A549 (cell line): ENCODE data around the gene ARHGEF6. TPM values are rescaled to one million over a fixed set of nuclear protein-coding genes. Genes with fewer than 3 reads are reported as not detected.

ENCODE experiments used
- ATAC-seq, 2 experiments: fragments of 200-7000 bp in 1 of 2; fragments of >200 bp in 1 of 2; cut with Nextera tagmentation in 1 of 2; cut with Tn5 transposase in 1 of 2; 3 replicates each; pipeline versions ENCODE4 v1.8.0 to v1.9.1; 2018 to 2020; ENCODE audit warnings: mild to moderate bottlenecking in 1 of 2, moderate library complexity in 1 of 2
- CTCF ChIA-PET: fragments of 300-600 bp; sonication (Branson Sonifier 250); formaldehyde crosslinking; extraction: SDS; loops from one replicate; lab custom pipeline; 2021; ENCODE audit warnings: antibody characterized with exemption, inconsistent platforms; lab: Yijun Ruan, JAX
- POLR2A ChIA-PET: fragments of 350-600 bp; formaldehyde crosslinking; extraction: SDS; loops from one replicate; lab custom pipeline; 2021; ENCODE audit warnings: antibody characterized with exemption, inconsistent platforms; lab: Yijun Ruan, JAX
- DNase-seq, 2 experiments: peaks; one replicate each; pipeline versions ENCODE4 v3.0.0 to v3.0.0-alpha.2; 2011 to 2016; ENCODE audit warnings: low read depth in 1 of 2, low spot score in 1 of 2
- FAIRE-seq: peaks from 2 replicates; lab custom pipeline; 2011; peaks lifted over from hg19 to GRCh38; lab: Jason Lieb, UNC
- H3K27ac ChIP-seq, 2 experiments: fragments of >200 bp; sonication (Bioruptor Twin); formaldehyde crosslinking; 3 replicates each; pipeline ENCODE4 v1.5.1; 2016 to 2017
- H3K4me1 ChIP-seq: fragments of >200 bp; sonication (Bioruptor Twin); formaldehyde crosslinking; 3 replicates; pipeline ENCODE4 v1.6.1; 2016
- H3K4me2 ChIP-seq: fragments of >200 bp; sonication (Bioruptor Twin); formaldehyde crosslinking; 3 replicates; pipeline ENCODE4 v1.6.1; 2016
- H3K4me3 ChIP-seq: fragments of >200 bp; sonication (Bioruptor Twin); formaldehyde crosslinking; 3 replicates; pipeline ENCODE4 v1.5.1; 2016
- H3K9me3 ChIP-seq: fragments of >200 bp; sonication (Bioruptor Twin); formaldehyde crosslinking; 3 replicates; pipeline ENCODE4 v1.6.1; 2016
- BHLHE40 ChIP-seq: IDR thresholded peaks from 2 replicates; pipeline ENCODE4 v1.6.1; 2012; ENCODE audit warnings: low read depth, low read length, inconsistent platforms
- CBX2 ChIP-seq: fragments of 200-600 bp; sonication (generic); IDR thresholded peaks from 2 replicates; pipeline ENCODE4 v1.6.1; 2016; ENCODE audit warnings: low read depth, mild to moderate bottlenecking, borderline replicate concordance
- CEBPB ChIP-seq, 2 experiments: fragments of >200 bp in 1 of 2; sonication (Bioruptor Twin) in 1 of 2; formaldehyde crosslinking in 1 of 2; IDR thresholded peaks; 2 replicates each; pipeline ENCODE4 v1.6.1; 2012 to 2016
- CHD2 ChIP-seq: fragments of 150-350 bp; IDR thresholded peaks from 2 replicates; pipeline ENCODE4 v1.6.1; 2014; ENCODE audit warnings: low read length; ENCODE audit not compliant: partially characterized antibody
- CHD4 ChIP-seq: fragments of 200-600 bp; sonication (generic); IDR thresholded peaks from 2 replicates; pipeline ENCODE4 v1.6.1; 2016; ENCODE audit warnings: antibody characterized with exemption, mild to moderate bottlenecking, borderline replicate concordance
- EP300 ChIP-seq, 2 experiments: fragments of >200 bp; sonication (Bioruptor Twin); formaldehyde crosslinking; IDR thresholded peaks; 2 replicates in 1 of 2; 3 replicates in 1 of 2; pipeline ENCODE4 v1.6.1; 2016 to 2017
- ESRRA ChIP-seq: fragments of 150-350 bp; IDR thresholded peaks from 2 replicates; pipeline ENCODE4 v1.6.1; 2014; ENCODE audit warnings: mild to moderate bottlenecking, low read length, borderline replicate concordance
- GATA3 ChIP-seq: IDR thresholded peaks from 2 replicates; pipeline ENCODE4 v1.6.1; 2012; ENCODE audit warnings: borderline replicate concordance
- HEYL ChIP-seq: fragments of 250-450 bp; sonication (Bioruptor Pico); IDR thresholded peaks from 2 replicates; pipeline ENCODE4 v1.8.0; 2021; ENCODE audit warnings: mild to moderate bottlenecking, moderate library complexity
- HOXB5 ChIP-seq: fragments of 250-450 bp; sonication (Bioruptor Pico); IDR thresholded peaks from 2 replicates; pipeline ENCODE4 v1.5.0; 2020; ENCODE audit warnings: mild to moderate bottlenecking, moderate library complexity
- JUNB ChIP-seq: fragments of >200 bp; sonication (Bioruptor Twin); formaldehyde crosslinking; IDR thresholded peaks from 2 replicates; pipeline ENCODE4 v1.6.1; 2016
- KDM1A ChIP-seq: fragments of 200-600 bp; sonication (generic); IDR thresholded peaks from 2 replicates; pipeline ENCODE4 v1.6.1; 2016; ENCODE audit warnings: low read depth, mild to moderate bottlenecking
- KDM5A ChIP-seq: fragments of 200-600 bp; sonication (generic); IDR thresholded peaks from 2 replicates; pipeline ENCODE4 v1.6.1; 2016; ENCODE audit warnings: antibody characterized with exemption, mild to moderate bottlenecking
- MAZ ChIP-seq: fragments of 150-350 bp; IDR thresholded peaks from 2 replicates; pipeline ENCODE4 v1.6.1; 2014; ENCODE audit warnings: antibody characterized with exemption, low read depth, low read length, borderline replicate concordance
- MYC ChIP-seq: IDR thresholded peaks from 2 replicates; pipeline ENCODE4 v1.6.1; 2012; ENCODE audit warnings: mild to moderate bottlenecking, inconsistent platforms, low read length, improper control_type of control experiment, borderline replicate concordance
- NFE2L2 ChIP-seq: fragments of 150-350 bp; conservative IDR thresholded peaks from 2 replicates; pipeline ENCODE4 v1.6.1; 2014; ENCODE audit warnings: low read length
- RARB ChIP-seq: fragments of 250-450 bp; sonication (Bioruptor Pico); IDR thresholded peaks from 2 replicates; pipeline ENCODE4 v1.8.0; 2021; ENCODE audit warnings: mild to moderate bottlenecking, moderate library complexity
- RFX5 ChIP-seq: fragments of 450-650 bp; IDR thresholded peaks from 2 replicates; pipeline ENCODE4 v1.7.1; 2014; ENCODE audit warnings: antibody characterized with exemption, mild to moderate bottlenecking, moderate library complexity
- RNF2 ChIP-seq: fragments of 200-600 bp; sonication (generic); IDR thresholded peaks from 2 replicates; pipeline ENCODE4 v1.6.1; 2016; ENCODE audit warnings: low read depth, mild to moderate bottlenecking, antibody characterized with exemption, moderate library complexity, borderline replicate concordance
- SMC3 ChIP-seq: fragments of >200 bp; sonication (Bioruptor Twin); formaldehyde crosslinking; IDR thresholded peaks from 3 replicates; pipeline ENCODE4 v1.6.1; 2018; ENCODE audit warnings: inconsistent platforms
- SREBF2 ChIP-seq: fragments of 450-650 bp; IDR thresholded peaks from 2 replicates; pipeline ENCODE4 v1.6.1; 2014; ENCODE audit warnings: mild to moderate bottlenecking, moderate library complexity
- TP53 ChIP-seq: fragments of 250-450 bp; sonication (Bioruptor Pico); IDR thresholded peaks from 2 replicates; pipeline ENCODE4 v1.5.0; 2021; ENCODE audit warnings: mild to moderate bottlenecking, moderate library complexity
- ZC3H11A ChIP-seq: fragments of 450-650 bp; IDR thresholded peaks from 2 replicates; pipeline ENCODE4 v1.6.1; 2014; ENCODE audit warnings: antibody characterized with exemption, mild to moderate bottlenecking
- ZSCAN20 ChIP-seq: fragments of 250-450 bp; sonication (Bioruptor Pico); IDR thresholded peaks from 2 replicates; pipeline ENCODE4 v1.8.0; 2022; ENCODE audit warnings: mild to moderate bottlenecking, moderate library complexity
- WGBS: methylation state at CpG from one replicate; pipeline ENCODE4 v1.1.6; 2017; ENCODE audit errors: missing lambda C conversion rate; 5-methylcytosine and 5-hydroxymethylcytosine counted together
- polyA plus RNA-seq, 4 experiments: library from polyadenylated mRNA; depleted of rRNA in 3 of 4; stranded (reverse); fragments of >200 nt; fragmentation: RNase III in 1 of 4; extraction: RNeasy Plus Mini Kit Qiagen cat#74134 plus additional on column Dnase treatment in 1 of 4; gene quantifications; 2 replicates in 3 of 4; 3 replicates in 1 of 4; pipeline ENCODE4 v1.2.3, GENCODE V29; 2011 to 2017
- TF ChIP-seq, protein P1 (sequence below): fragments of 250-450 bp; sonication (Bioruptor Pico); IDR thresholded peaks from 2 replicates; pipeline ENCODE4 v1.5.0; 2020; ENCODE audit warnings: low read depth, mild to moderate bottlenecking, moderate library complexity
- TF ChIP-seq, protein P2 (sequence below): fragments of >200 bp; sonication (Bioruptor Twin); formaldehyde crosslinking; IDR thresholded peaks from 2 replicates; pipeline ENCODE4 v1.6.1; 2016
- TF ChIP-seq, protein P3 (sequence below): IDR thresholded peaks from 2 replicates; pipeline ENCODE4 v1.6.1; 2012
- TF ChIP-seq, protein P4 (sequence below): fragments of 200-600 bp; sonication (generic); IDR thresholded peaks from 2 replicates; pipeline ENCODE4 v1.6.1; 2016; ENCODE audit warnings: antibody characterized with exemption, mild to moderate bottlenecking, moderate library complexity

Gene ARHGEF6
- polyA plus RNA-seq, 2 of the 4 experiments (the other 2 are of a cell fraction), result 0.10 to 0.30 TPM

DNA sequence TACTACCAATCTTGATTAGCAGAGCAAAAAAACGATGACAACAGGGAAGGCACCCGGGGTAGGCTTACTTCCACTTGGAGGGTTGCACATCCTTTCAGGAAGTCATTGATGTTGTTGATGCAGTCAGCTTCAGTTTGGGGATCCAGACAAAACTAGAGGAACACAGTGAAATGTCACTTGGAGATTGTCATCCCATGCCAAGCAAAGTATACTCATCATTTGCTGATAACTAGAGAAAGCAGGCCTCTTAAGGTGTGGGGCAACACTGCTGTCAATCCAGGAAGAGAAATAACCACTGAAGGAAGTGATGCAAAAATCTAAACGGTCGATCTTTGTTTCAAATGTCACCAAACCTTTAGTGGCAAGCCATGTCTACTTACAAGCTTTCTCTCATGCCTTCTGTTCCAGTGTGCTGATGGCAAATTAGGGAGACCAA lies 1.4 kb downstream of the ARHGEF6 start:
- ChIA-PET CTCF (interaction anchor here (2.1 kb wide), 1 partner anchor 12 kb away, joined by 5 read pairs; no protein-coding TSS in a partner anchor), POLR2A (interaction anchor here (1.6 kb wide), 1 partner anchor 101 kb away, joined by 5 read pairs; the partner anchor contains the start of gene RBMX)
- TF ChIP-seq HOXB5 (CRISPR knock-in tag) (no peak), MYC (no peak), ESRRA (no peak), CEBPB (IDR thresholded peaks at IDR 0.05) (no peak), BHLHE40 (no peak), NFE2L2 (no peak), SREBF2 (no peak), KDM5A (no peak), GATA3 (no peak), HEYL (CRISPR knock-in tag) (no peak), EP300 (IDR thresholded peaks at IDR 0.05) (no peak), SMC3 (no peak), RFX5 (no peak)
- TF ChIP-seq, protein P1, sequence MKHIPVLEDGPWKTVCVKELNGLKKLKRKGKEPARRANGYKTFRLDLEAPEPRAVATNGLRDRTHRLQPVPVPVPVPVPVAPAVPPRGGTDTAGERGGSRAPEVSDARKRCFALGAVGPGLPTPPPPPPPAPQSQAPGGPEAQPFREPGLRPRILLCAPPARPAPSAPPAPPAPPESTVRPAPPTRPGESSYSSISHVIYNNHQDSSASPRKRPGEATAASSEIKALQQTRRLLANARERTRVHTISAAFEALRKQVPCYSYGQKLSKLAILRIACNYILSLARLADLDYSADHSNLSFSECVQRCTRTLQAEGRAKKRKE (CRISPR knock-in tag), result no peak
- TF ChIP-seq, protein P2, sequence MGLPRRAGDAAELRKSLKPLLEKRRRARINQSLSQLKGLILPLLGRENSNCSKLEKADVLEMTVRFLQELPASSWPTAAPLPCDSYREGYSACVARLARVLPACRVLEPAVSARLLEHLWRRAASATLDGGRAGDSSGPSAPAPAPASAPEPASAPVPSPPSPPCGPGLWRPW, result no peak
- TF ChIP-seq, protein P3, sequence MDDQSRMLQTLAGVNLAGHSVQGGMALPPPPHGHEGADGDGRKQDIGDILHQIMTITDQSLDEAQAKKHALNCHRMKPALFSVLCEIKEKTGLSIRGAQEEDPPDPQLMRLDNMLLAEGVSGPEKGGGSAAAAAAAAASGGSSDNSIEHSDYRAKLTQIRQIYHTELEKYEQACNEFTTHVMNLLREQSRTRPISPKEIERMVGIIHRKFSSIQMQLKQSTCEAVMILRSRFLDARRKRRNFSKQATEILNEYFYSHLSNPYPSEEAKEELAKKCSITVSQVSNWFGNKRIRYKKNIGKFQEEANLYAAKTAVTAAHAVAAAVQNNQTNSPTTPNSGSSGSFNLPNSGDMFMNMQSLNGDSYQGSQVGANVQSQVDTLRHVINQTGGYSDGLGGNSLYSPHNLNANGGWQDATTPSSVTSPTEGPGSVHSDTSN, result no peak
- Histone ChIP-seq H3K27ac (no peak overlapping the region), H3K9me3 (no peaks in the 10 kb centered on the region), H3K4me2 (no peak overlapping the region), H3K4me1 (peaks cover 8% of the 10 kb centered on the region; the same call in 2 of the 3 replicates), H3K4me3 (no peak overlapping the region)
- DNase-seq (no peak), FAIRE-seq (no peak), ATAC-seq (no peak)
- 29% methylated on average over 4 of the region's 4 CpGs for WGBS

DNA sequence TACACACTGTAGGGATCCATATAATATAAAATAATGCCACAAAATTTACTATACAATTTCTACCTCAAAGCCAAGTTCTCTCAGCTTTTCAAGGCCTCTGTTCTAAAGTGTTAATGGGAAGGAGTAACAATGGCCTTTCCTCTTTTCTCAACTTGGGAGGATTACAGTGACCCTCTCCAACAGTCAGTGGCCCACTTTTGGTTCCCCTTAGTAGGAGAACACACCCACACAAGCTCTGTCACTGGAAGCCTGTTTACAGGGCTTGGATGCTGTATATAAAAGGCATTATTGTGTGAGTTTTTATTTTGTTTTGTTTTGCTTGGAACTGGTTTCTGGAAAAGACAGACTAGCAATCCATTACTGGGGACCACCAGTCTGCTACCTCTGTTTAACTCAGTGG lies 1.8 kb downstream of the ARHGEF6 start:
- Histone ChIP-seq H3K4me2 (no peak overlapping the region), H3K4me3 (no peak overlapping the region), H3K9me3 (no peaks in the 10 kb centered on the region), H3K4me1 (peaks cover 8% of the 10 kb centered on the region; the same call in 2 of the 3 replicates), H3K27ac (no peak overlapping the region)
- TF ChIP-seq TP53 (CRISPR knock-in tag) (no peak), CHD4 (no peak)
- no peak for DNase-seq
- ChIA-PET CTCF (interaction anchor here (0.9 to 2.1 kb wide), 2 partner anchors 12 to 26 kb away, joined by 3 to 5 read pairs; no protein-coding TSS in a partner anchor), POLR2A (interaction anchor here (1.6 kb wide), 1 partner anchor 102 kb away, joined by 5 read pairs; the partner anchor contains the start of gene RBMX)
- FAIRE-seq, result no peak
- ATAC-seq, result no peak

DNA sequence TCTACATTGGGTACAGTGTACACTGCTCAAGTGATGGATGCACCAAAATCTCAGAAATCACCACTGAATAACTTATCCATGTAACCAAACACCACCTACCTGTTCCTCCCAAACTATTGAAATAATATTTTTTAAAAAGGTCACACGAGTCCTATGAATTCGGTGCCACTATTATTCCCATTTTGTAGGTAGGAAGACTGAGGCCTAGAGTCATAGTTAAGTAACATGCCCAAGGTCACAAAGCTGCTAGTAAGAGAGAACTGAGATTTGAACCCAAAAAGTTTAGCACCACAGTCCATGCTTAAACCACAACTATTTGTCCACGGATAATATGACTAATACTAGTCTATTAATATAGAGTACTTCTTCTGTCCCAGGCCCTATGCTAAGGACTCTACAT lies 2.7 kb downstream of the ARHGEF6 start:
- Histone ChIP-seq H3K4me3 (no peak overlapping the region), H3K27ac (no peak overlapping the region), H3K9me3 (no peaks in the 10 kb centered on the region), H3K4me1 (peaks cover 3% of the 10 kb centered on the region; the same call in 2 of the 3 replicates), H3K4me2 (no peak overlapping the region)
- ChIA-PET CTCF (interaction anchor here (0.9 kb wide), 1 partner anchor 25 kb away, joined by 3 read pairs; no protein-coding TSS in a partner anchor), POLR2A (interaction anchor here (1.6 kb wide), 1 partner anchor 102 kb away, joined by 5 read pairs; the partner anchor contains the start of gene RBMX)
- DNase-seq, result no peak
- no peak for FAIRE-seq
- no peak for ATAC-seq
- WGBS, result 83% methylated on average over 3 of the region's 3 CpGs
- TF ChIP-seq, protein P1 (CRISPR knock-in tag), result no peak
- no peak for TF ChIP-seq RARB (CRISPR knock-in tag)
- no peak for TF ChIP-seq ZC3H11A
- no peak for TF ChIP-seq MYC
- TF ChIP-seq RFX5, result no peak
- no peak for TF ChIP-seq HEYL (CRISPR knock-in tag)
- TF ChIP-seq, protein P4, sequence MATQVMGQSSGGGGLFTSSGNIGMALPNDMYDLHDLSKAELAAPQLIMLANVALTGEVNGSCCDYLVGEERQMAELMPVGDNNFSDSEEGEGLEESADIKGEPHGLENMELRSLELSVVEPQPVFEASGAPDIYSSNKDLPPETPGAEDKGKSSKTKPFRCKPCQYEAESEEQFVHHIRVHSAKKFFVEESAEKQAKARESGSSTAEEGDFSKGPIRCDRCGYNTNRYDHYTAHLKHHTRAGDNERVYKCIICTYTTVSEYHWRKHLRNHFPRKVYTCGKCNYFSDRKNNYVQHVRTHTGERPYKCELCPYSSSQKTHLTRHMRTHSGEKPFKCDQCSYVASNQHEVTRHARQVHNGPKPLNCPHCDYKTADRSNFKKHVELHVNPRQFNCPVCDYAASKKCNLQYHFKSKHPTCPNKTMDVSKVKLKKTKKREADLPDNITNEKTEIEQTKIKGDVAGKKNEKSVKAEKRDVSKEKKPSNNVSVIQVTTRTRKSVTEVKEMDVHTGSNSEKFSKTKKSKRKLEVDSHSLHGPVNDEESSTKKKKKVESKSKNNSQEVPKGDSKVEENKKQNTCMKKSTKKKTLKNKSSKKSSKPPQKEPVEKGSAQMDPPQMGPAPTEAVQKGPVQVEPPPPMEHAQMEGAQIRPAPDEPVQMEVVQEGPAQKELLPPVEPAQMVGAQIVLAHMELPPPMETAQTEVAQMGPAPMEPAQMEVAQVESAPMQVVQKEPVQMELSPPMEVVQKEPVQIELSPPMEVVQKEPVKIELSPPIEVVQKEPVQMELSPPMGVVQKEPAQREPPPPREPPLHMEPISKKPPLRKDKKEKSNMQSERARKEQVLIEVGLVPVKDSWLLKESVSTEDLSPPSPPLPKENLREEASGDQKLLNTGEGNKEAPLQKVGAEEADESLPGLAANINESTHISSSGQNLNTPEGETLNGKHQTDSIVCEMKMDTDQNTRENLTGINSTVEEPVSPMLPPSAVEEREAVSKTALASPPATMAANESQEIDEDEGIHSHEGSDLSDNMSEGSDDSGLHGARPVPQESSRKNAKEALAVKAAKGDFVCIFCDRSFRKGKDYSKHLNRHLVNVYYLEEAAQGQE, result no peak
- no peak for TF ChIP-seq MAZ
- TF ChIP-seq CHD2, result no peak
- TF ChIP-seq SMC3, result no peak
- TF ChIP-seq ZSCAN20 (CRISPR knock-in tag), result no peak
- no peak for TF ChIP-seq RNF2
- no peak for TF ChIP-seq JUNB
- no peak for TF ChIP-seq CBX2
- no peak for TF ChIP-seq KDM1A
